Fibroblast of pulmonary artery (primary cell): Measurements from ENCODE around the gene FCHO2.

Experiments used
- DNase-seq: peaks from one replicate; pipeline ENCODE4 v3.0.0-alpha.2; 2010; ENCODE audit warnings: low read depth
- H3K4me3 ChIP-seq: replicated peaks from 2 replicates; pipeline ENCODE4 v1.5.1; 2011; ENCODE audit warnings: low read depth, mild to moderate bottlenecking, control low read depth, low read length, moderate library complexity
- CTCF ChIP-seq: IDR thresholded peaks from 2 replicates; pipeline ENCODE4 v1.5.1; 2011; ENCODE audit warnings: mild to moderate bottlenecking, control low read depth, low read length, inconsistent platforms; ENCODE audit errors: missing control alignments

Gene FCHO2

DNA sequence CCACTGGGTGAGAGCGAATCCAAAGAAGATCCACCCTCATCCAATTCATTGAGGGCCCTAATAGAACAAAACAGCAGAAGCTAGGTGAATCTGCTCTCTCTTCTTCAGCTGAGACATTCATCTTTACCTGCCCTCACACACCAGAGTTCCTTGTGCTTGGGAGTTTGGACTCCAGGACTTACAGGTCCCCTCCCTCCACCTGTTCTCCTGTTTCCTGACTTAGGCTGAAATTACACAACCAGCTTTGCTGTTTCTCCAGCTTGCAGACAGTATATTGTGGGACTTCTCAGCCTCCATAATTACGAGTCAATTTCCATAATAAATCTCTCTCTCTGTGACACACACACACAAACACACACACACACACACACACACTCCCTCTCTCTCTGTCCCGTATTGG lies 183.6 kb downstream of the FCHO2 start:
- no peak for DNase-seq
- no peak overlapping the region for H3K4me3 ChIP-seq
- TF ChIP-seq CTCF = no peak
